HG03354 (cell line): ENCODE data around the gene EIF2S1.
"Not testable (repeated sequence)": the region's sequence is repeated elsewhere in the genome, so short reads cannot be mapped to it uniquely, and the experiment has no call there.

ENCODE experiments used
- ATAC-seq: cut with Tn5 transposase; IDR thresholded peaks from one replicate; pipeline ENCODE4 v1.9.1; 2021; ENCODE audit warnings: mild to moderate bottlenecking; ENCODE audit not compliant: unreplicated experiment, poor library complexity, severe bottlenecking

Gene EIF2S1

DNA sequence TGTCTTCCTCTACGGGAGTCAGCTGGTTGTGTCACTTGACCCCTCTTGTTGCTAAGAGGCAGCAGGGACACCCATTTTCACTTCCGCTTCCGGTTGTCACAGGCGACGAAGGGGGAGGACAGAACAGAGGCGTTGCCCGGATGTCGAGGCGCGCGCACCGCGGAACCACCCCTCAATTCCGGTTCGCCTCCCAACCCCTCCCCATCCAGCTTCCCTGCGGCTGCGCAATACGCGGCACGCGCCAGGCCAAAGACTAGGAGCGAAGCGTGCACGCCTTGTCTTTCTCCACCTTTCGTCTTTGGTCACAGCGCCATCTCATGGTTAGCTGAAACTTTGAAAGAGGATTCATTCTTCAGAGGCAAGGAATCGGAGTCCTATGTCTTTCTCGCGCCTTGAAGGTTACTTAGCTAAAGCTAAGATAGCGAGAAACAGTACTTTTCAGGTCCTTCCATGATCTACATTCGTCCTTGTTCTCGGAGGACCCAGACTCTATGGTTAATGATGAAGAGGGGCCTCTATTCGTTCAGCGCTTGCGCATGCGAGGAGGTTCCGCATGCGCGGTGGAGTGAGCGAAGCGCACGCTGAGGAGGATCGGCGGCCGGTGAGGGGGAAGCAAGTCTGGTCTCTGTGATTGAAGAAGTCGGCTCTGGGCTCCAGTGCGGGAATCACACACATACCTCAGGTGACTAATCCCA, at the start of gene EIF2S1, which contains the start of gene ATP6V1D:
EIF2S1 (plus strand) TSS at position 554 of the 695 bp plus-strand sequence. CDS start 4,440 bp downstream, outside the sequence.
ATP6V1D (minus strand) TSS at position 30 of the 695 bp plus-strand sequence. CDS start 106 bp downstream, outside the sequence.
- ATAC-seq = peak; percentile 92

DNA sequence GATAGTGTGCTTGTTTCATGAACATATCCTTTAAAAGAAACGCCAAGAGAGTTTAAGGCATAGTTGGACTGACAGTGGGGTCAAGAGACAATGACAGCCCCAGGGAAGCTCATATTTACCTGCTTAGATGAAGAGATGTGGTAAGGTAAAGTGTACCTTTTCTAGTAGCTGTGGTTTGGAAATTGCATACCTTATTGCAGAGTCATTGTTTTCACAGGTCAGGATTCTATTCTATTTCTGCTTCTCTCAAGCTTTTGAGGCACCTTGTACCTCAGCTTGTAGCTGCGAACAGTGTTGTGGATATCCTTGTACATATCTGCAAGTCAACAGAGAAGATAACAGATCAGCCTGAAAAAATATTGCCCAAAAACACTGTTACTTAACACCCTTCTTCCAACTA, 48.3 kb upstream of the EIF2S1 start:
- no peak for ATAC-seq

DNA sequence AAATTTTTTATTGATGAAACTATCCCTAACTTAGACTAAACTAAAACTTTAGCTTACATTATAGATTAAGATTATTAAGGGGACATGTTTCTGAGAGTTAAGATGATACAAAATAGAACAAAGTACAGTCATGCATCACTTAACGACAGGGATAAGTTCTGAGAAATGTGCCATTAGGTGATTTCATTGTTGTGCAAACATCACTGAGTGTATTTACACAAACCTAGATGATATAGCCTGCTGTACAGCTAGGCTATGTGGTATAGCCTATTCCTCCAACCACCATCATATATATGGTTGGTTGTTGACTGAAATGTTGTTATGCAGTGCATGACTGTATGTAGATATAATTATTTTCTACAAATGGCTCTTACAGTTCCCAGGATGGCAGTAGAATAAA, 47.0 kb upstream of the EIF2S1 start:
- ATAC-seq = no peak

DNA sequence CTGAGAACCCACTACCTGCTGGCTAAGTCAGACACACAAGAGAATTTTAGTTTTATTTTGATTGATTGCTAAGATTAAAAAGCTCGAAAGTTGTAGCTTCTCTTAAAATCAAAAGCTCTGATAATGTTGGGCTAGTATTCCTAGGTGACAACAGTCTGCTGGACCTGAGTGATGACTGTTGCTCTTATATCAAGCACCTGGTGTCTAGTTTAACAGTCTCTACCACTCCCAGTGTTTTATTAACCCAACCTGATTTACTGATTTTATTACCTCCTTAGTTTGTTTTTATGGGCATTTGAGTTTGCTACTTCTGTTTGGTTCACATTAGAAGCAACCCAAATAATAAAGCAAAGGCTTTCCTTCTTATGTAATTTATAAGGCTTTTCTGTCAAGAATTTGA, 42.3 kb upstream of the EIF2S1 start:
- no peak for ATAC-seq

DNA sequence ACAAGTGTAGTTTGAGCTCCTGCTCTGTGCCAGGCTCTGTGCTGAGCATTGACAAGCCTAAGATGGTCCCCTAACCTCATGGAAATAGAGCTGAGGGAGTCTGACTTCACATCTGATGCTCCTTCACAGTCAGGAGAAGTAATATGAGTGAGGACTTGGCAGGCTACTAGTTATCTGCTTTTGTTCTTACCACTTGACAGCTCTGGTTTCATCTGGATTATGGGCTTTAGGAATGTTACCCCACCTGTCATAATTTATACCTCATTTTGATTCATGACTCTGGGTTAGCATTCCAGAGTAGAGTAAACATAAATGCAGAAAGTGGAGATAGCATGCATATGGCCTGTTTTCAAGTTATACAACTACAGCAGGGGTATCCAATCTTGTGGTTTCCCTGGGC, 41.0 kb upstream of the EIF2S1 start:
- ATAC-seq = no peak

DNA sequence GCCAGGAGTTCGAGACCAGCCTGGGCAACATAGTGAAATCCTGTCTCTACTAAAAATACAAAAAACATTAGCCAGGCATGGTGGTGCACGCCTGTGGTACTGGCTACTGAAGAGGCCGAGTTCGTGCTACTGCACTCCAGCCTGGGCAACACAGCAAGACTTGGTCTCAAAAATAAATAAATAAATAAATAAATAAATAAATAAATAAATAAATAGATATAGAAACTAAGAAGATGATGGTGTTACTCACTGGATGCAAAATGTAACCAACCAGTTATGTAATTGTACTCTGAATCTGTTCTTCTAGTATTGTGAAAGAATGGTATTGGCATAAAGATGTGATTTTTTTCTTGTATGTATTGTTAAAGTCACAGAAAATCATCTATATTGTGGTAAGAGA, 30.5 kb upstream of the EIF2S1 start:
- not testable (repeated sequence) for ATAC-seq

DNA sequence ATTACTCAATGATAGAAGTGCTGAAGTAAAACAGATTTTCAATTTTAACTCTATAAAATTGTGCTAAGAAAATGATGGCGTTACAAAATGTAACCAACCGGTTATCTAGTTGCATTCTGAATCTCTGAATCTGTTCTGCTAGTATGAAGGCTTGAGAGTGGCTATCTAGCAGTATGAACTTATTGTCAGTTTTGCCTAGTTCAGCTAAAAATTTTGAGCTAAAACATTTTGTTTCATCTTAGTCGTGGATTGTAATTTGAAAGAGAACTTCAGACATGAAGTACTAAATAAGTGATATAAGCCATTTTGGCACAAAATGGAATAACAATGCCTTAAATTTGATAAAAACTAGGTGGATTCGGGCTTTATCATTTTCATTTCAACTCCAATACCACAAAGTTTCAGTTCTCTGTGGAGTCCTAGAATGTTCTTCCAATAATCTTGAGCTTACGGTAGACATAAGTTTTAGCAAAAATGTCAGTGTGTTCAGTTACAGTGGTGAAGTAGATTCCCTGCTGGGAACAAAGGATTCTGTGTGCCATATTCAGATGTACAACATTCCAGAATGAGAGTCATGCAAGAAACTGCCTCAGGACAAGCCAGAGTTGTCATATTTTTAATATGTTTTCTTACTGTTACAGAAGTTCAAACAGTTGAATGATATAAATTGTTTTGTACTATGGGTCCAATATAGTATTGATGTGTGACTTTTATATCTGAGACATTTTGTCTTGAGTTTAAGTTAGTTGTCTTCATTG, 28.6 kb upstream of the EIF2S1 start:
- ATAC-seq = no peak

DNA sequence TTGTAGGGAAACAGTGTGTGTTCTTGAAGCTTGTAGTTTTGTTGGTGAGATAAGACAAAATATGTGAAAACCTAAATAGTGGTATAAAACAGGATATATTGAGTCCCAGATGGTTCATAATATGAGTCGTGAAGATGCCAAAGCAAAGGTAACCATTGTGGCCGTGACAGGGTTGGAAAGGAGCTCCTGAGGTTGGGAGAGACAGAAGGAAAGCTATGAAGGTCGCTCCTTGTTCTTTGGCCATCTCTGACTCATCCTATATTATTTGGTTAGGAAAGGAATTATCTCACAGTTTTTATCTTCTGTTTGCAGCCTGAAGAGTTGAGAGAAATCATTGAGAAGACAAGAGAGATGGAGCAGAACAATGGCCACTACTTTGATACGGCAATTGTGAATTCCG, 27.7 kb upstream of the EIF2S1 start:
- no peak for ATAC-seq

DNA sequence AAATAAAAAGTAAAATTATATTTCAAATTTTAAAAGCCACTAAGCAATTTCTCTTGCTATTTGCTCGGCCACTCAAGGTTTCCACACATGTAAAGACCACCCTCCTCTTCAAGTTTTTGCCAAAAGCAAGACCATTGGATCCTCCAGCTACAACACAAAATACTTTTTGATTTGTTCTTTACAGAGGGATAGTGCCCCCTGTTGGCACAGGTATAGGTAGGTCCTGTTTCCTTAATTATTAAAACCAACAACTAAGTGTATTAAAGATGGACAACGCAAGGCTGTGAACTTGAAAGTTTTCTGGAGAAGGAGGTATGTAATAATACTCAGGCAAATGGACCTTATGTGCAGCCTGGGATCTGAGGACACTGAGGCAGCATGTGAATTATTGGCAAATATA, 24.3 kb upstream of the EIF2S1 start:
- no peak for ATAC-seq

DNA sequence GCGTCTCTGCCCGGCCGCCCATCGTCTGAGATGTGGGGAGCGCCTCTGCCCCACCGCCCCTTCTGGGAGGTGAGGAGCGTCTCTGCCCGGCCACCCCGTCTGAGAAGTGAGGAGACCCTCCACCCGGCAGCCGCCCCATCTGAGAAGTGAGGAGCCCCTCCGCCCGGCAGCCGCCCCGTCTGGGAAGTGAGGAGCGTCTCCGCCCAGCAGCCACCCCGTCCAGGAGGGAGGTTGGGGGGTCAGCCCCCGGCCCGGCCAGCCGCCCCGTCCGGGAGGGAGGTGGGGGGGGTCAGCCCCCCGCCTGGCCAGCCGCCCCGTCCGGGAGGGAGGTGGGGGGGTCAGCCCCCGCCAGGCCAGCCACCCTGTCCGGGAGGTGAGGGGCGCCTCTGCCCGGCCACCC, 18.9 kb upstream of the EIF2S1 start:
- ATAC-seq = not testable (repeated sequence)

DNA sequence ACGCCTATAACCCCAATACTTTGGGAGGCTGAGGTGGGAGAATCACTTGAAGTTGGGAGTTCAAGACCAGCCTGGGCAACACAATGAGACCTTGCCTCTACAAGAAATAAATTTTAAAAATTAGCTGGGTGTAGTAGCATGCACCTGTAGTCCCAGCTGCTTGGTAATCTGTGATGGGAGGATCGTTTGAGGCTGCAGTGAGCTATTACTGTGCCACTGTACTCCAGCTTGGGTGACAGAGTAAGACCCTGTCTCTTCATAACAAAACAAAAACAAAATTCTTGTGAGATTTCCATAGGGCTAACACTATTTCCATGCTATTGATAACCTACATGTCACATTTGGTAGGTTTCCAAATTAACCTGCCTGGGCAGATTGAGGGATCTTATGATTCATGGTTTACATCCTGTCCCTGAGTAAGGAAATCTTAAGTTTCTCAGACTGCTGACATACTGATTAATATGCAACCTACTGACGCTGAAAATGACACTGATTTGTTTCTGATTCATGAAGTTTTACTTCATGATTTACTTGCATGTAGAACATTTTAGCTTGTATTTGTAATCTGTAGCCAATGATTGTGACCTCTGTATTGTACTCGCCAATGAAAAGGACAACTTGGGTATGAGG, 16.4 kb upstream of the EIF2S1 start:
- ATAC-seq = no peak

DNA sequence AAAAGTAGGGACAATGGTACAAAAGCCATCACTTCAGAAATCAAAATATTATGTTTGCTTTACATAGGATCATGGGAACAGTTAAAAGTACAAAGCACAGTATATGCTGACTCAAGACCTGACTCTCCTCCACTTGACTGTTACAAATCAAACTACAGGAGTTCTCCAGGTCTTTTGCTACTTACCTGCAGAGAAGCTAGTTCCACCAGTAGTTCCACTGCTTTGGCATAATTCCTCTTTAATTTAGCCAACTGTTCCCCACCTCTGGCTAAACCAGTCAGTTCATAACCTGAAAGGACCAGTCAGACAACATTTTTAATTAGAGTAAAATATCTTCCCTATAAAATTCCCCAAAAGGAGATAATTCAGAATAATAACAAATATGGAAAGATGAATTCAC, 14.5 kb upstream of the EIF2S1 start:
- ATAC-seq = no peak

DNA sequence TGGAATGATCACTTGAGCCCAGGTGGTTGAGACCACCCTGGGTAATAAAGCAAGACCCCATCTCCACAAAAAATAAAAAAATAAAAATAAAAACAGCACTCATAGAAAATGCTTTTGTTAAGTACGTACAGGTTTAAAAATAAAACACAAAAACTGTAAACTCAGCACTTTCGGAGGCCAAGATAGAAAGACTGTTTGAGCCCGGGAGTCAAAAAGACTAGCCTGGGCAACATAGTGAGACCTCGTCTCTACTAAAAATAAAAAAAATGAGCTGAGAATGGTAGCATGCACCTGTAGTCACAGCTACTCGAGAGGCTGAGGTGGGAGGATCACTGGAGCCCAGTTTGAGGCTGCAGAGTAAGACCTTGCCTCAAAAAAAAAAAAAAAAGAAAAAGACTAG, 8.1 kb upstream of the EIF2S1 start:
- no peak for ATAC-seq

DNA sequence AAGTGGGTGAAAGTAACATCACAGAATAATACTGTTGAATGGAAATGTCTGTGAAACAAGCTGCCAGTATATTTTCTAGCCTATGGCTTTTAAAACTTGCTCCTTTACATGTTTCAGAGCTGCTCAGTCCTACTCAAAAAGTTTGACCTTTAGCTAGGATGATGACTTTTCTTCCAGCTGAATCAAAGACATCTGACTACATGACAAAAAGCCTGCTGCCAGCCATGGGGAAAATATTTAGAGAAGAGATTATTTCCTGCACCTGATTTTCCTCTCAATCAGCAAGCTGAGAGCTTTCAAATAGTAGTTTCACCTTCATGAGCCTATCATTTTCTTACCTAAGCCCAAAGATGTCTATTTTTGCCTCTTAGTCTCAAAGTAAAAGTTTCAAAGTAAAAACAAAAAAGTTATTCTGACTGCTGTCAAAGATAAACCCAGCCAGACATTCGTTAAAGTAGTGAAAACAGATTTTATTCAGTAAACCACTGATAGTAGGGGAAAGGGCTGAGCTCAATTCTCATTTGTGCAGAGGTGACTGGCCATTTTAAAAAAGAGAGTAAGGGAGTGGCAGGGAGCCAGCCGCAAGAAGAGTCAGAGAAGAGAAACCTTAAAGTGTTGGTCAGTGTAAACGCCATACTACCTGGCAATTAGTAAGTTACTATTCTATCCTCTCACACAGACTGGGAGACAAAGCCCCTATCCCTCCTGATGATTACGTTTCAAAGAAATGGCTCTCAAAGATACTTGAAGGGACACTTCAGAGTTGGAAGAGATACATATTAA, 2.8 kb upstream of the EIF2S1 start:
- no peak for ATAC-seq

DNA sequence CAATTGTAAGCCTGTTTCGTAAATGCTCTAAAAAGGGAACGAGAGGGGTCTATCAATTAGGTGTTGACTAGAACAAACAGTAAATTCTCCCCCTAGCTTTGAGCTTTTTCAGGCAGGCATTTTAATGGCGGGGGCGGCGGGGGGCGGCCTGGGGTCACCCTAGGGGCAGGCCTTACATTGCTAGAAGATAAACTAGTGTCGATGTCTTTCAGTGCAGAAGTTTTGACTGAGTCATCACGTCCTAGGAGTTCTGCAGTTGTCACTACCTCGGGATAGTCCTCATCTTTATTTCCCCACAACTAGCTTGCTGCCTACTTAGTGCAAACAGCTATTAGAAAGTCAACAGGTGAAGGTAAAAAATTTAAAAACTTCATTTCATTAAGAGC, 2.2 kb upstream of the EIF2S1 start:
- ATAC-seq = no peak

DNA sequence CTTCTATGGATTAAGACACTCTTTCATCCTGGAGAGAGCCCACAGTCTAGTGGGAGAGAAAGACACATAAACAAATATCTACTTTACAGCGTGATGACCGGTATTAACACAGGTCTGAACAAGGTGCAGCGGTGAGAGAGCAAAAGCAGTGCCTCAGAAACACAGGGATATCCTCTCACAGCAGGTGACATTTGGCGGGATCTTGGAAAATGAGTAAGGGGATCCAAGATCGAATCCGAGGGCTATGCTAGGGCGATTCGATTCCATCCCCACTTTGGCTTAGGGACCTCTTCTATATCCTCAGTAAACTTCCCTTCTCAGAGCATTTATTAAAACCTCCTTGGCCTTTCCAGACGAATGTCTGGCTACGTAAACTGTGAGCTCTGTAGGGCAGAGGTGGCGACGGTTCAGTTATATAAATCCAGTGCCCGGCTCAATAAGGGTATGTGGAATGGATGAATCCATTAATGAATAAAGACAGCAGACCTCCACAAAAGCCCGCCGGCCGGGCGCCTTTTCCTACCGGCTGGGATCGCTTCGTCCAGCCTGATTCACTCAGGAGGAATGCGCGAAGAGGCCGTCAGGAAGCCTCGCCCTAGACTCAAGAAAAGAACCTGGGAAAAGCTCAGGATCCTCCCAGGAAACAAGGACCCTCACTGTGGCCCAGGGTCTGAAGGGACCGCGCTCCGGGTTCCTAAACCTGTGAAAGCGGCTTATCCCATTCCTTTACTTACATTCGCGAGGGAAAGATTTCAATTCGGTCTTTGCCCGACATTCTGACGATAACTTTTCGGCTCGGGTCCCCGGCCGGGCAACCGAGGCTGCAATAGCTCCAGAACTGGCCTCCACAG, 979 bp upstream of the EIF2S1 start:
- ATAC-seq = peak; percentile 0

DNA sequence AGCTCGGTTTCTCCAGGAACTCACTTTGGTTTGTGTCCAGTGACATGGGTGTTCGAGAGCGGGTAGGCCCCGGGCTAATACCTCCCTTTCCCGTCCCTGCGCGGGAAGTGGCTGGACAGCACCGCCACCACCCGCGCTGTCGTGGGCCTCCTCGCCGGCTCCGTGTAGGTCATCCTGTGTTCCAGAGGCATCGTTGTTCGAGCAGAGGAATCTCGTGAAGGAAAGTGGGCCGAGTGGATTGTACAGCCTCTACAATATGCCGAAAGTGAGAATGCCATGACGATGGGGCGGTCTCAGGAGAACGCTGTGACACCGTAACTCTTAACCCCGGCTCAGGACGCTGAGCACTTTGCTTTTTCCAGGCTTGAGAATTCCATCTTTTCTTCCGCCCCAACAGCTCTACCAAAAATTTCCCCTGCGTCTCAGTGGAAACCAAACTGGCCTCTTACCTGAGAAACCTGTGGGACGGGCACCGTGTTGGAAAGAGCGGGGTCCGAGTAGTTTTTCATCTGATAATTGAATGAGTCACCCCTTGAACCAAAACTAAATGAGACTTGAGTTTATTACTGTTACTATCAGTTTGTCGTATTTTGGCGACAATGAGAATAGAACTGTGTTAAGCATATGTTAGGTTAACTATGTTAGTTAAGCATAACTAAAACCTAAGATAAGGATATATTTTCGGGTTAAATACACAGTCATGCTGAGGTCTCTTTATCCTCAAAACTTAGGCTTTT, 510 bp downstream of the EIF2S1 start:
- ATAC-seq = peak; percentile 32

DNA sequence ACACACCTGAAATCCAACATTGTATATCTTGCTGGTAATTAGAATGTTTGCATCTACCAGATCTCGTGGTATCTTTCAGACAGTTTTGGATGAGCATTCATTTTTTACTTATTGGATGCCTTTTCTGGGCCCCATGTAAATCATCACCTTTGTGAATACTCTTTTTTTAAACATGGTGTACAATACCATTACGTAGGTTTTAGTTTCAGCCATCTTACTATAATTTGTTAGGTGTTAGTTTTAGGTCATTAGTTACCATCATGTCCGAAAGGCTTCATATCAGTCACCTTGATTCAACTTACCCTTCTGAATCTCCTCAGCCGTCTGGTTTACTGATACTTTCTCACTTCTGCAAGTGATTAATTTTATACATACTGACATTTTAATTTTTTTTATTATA, 5.3 kb downstream of the EIF2S1 start:
- ATAC-seq = no peak

DNA sequence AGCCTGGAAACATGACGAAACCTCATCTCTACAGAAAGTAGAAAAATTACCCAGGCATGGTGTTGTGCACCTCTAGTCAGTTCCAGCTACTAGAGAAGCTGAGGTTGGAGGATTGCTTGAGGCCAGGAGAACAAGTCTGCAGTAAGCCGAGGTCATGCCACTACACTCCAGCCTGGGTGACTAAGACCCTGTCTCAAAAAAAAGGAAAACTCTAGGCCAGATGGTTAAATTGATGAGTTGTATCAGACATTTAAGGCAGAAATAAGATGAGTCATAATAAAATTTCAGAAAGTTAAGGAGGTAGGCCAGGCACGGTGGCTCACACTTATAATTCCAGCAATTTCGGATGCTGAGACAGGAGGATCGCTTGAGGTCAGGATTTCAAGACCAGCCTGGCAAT, 10.7 kb downstream of the EIF2S1 start:
- no peak for ATAC-seq
